HG02973 (cell line): Measurements from ENCODE around the gene KCNK10.
A peak's percentile ranks its signal among the peaks of the same experiment; 100 is the strongest.

ENCODE experiments used
- ATAC-seq: cut with Tn5 transposase; IDR thresholded peaks from one replicate; pipeline ENCODE4 v1.9.1; 2021; ENCODE audit warnings: moderate library complexity; ENCODE audit not compliant: unreplicated experiment

Gene KCNK10

DNA sequence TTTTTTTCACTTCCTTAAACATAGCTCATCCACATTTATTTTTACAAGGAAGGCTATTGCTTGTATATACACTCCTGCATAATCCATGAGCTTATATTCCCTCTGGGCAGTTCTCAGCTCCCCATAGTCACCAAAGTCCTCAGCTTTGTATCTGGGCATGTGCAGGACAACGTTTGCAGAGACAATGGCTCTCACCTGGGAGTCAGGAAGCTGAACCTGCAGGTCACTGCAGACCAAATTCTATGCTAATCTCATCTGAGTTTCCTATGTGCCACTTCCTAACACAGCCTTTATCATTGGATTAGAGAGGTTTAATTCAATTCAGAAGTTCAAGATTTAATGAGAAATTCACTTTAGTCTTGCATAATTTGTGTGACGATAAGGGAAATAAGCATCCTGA, 131.5 kb downstream of the KCNK10 start:
- ATAC-seq, result no peak

- ATAC-seq, result peak; percentile 91
Measured at GRCh38 chr14:88189417-88190191, 133.5 kb downstream of the KCNK10 start.

DNA sequence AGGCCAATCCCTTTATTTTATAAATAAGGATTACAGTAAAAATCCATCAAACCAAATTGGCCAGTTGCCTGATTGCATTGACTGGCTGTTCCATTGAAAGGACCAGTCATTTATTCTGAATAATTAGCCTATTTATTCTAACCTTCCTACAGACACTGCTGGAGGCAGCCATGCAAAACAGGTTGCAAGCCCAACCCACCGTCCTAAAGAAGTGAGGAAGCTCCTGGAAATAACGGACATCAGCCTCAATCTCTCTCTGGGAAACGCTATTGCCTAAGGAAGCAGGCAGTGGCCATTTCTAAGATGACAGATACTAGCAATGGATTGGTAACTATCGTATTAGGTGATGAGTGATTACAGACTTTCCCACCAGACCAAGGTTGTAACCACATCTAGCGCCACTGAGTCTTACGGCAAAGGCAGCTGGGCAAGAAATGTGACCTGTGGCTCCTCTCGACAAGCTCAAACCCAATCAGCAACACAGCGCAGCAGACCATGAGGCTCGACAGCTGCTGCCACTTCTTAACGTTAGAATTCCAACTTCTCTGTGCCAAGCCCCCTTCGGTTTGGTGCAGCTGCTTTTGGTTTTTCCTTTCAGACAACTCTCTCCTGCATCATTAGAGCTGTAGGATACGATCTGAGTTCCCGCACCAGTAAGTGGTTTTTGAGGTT, 134.2 kb downstream of the KCNK10 start:
- peak; percentile 53 for ATAC-seq

DNA sequence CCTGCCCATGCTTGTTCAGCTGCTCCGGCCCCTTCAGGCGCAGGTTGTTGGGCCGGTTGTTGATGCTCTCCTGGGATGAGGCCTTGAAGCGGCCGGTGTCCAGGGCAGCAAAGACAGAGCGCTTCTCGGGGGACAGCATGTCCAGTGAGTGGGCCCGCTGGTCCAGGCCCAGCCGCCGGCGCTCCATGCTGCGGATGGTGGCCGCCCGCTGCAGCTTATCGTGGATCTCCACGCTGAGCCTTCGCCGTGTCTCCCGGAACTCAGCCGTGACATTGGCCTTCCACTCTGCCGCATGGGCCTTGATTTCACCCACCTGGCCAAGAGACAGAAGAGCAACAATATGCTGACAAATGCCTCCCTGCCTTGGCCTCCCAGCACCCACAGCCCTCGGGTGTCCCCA, 137.2 kb downstream of the KCNK10 start:
- no peak for ATAC-seq

- no peak for ATAC-seq
Measured at GRCh38 chr14:88184956-88185355, 138.1 kb downstream of the KCNK10 start.

- no peak for ATAC-seq
Measured at GRCh38 chr14:88181072-88181471, 142.0 kb downstream of the KCNK10 start.

DNA sequence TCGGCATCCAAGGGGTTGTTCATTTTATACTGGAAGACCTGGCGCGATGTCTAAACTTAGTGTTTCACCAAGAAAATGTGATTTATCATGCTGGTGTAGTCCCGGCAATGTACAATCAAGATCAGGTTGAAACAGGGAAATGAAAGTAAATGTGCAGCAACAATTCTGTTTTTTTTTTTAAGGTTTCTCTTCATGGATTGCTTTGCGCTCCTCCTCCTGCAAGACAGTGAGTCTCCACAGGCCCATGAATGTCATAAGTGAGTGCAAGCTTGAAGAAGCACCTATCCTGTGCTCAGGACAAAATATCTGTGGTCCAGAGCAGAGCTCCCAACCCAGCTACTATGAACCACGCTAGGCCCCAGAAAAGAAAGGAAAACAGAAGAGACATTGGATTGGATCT, 143.4 kb downstream of the KCNK10 start:
- no peak for ATAC-seq

GRCh38 chr14:88170333-88170732, 152.7 kb downstream of the KCNK10 start:
- no peak for ATAC-seq

DNA sequence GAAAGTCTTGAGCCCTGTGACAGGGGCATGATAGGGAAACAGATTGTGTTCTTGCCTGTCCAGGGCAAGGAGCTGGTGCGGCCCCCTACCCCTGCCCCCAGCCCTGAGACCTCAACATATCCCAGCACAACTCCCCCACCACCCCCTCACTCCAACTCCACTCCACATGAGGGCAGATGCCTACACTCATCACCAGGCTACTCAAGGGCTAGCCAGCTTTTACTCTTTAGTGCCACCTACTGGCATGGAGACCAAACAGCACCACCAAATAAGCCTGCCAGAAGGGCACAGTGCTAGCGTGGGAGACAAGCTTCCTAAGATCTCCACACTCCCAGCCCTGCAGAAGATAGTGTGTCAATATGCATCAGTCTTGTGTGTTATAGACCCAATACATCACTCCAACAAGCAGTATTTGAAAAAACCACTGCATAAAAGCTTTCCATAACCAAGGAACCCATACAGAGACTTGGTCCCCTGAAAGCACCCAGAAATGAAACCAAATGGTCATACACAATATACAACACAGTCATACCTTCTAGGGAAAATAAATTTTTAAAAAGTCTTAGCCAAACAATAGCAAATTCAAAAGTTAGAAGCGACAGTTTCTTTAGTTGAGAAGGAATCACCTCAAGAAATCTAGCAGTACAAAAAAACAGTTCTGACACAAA, 154.4 kb downstream of the KCNK10 start:
- ATAC-seq, result peak; percentile 80

DNA sequence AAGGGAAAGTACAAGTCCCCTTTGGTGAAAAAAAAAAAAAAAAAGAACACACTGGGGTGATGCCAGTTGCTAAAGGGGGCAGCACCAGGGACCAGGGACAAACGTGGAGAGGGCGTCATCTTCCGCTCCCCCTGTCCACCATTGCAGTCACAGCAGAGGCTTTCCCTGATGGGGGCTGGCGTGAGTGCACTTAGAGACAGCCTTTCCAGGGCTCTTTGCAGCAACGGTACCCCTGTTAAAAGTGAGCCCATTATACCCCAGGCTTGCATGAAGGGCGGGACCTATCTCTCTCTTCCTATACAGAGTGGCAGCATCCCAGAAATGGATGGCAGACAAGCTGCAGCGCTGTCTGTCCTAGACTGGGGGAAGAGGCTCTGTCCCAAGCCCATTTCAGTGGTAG, 155.0 kb downstream of the KCNK10 start:
- ATAC-seq, result no peak

DNA sequence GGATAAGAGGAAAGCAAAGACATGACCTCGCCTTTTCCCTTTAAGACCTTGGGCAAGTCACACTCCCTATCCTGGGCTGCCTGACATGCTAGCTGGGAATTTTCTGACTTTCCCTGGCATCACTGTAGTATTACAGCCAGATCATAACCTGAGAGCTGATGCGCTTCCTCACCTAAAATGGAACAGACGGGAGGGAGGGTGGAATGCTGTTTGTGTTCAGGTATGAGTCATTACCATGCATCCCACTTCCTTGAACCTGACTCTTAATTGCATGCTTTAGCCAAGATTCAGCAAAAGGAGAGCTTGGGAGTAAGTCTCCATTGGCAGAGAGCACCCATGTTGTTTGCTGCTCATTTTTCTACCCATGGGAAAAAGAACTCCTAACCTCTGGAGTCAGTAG, 156.5 kb downstream of the KCNK10 start:
- no peak for ATAC-seq

DNA sequence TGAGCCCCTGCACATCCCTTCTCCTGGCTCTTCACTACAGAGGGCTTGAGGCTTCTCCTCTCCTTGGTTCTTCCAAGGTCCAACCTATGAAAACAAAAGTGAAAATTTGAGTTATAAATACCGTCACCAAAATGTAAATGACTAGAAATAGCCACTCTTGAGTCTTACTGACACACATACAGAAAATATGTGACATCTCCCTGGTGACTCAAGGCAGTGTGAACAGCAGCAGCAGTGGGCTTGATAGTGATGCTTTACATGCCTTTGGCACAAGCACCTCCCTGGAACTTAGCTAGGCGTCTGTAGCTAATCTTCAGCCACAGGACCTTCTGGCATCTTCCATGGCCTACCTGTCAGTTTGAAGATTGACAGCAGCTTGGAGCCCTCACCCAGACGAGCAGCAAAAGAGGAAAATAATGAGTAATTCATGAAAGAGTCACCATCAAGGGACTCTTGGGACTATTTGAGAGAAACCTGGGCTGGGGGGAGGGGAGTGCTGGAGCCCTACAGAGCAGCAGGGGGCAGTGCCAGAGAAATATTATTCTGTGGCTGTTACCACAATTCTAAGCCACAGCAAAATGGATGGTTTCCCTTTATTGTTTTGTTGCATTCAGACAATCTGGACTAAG, 158.0 kb downstream of the KCNK10 start:
- peak; percentile 49 for ATAC-seq

- no peak for ATAC-seq
Measured at GRCh38 chr14:88163731-88164255, 159.3 kb downstream of the KCNK10 start.

- no peak for ATAC-seq
Measured at GRCh38 chr14:88156127-88156526, 166.9 kb downstream of the KCNK10 start.

GRCh38 chr14:88154926-88155325, 168.1 kb downstream of the KCNK10 start:
- no peak for ATAC-seq

DNA sequence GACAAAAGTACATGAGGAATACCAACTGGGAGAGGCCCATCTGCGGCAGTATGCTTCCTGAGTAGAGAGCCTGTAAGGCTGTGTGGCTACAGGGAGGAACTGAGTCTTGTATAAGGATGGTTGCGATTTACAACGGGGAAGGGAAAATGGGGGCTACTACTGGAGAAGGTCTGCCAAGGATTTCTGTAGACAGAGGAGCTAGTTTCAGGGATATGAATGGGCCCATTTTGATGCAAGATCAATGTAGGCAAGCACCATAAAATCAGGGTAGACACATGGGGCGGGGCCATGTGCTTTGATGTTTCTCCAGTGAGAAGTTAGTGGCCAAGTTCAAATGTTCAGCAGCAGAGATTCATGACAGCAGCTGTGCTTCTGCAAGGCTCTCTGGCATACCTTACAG, 168.7 kb downstream of the KCNK10 start:
- no peak for ATAC-seq

- ATAC-seq, result no peak
Measured at GRCh38 chr14:88146881-88147649, 176.0 kb downstream of the KCNK10 start.

- ATAC-seq, result no peak
Measured at GRCh38 chr14:88143810-88144209, 179.3 kb downstream of the KCNK10 start.

GRCh38 chr14:88142997-88143396, 180.1 kb downstream of the KCNK10 start:
- no peak for ATAC-seq

GRCh38 chr14:88140874-88141273, 182.2 kb downstream of the KCNK10 start:
- no peak for ATAC-seq

DNA sequence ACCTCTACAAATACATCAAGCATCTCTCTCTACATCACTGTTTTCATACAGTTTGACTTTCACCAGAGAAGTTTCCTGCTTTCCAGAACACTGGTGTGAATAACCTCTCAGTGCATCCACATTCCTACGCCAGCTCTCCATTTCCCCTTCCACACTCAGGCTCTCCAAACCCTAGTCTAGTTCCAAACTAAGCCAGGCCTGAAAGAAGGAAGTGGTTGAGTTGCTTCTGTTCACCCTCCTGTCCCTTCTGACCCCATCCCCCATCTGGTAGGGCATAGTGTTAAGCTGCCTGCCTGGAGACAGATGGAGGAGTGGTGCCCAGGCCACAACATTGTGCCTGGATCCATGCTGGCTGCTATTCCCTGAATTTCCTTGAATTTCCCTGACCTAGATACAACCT, 185.7 kb downstream of the KCNK10 start:
- ATAC-seq, result no peak
